H9 (cell line): ENCODE data around the gene RNF224. TPM values are rescaled to one million over a fixed set of nuclear protein-coding genes. Genes with fewer than 3 reads are reported as not detected.

Experiments
- DNase-seq: peaks from one replicate; pipeline ENCODE4 v3.0.0-alpha.2; 2017
- H2AFZ ChIP-seq: one replicate; pipeline ENCODE4 v1.6.1; 2013; ENCODE audit warnings: mild to moderate bottlenecking, low read length, control low read depth, moderate library complexity
- H2AK5ac ChIP-seq: 2 replicates; pipeline ENCODE4 v1.6.1; 2013; ENCODE audit warnings: low read length, control low read depth, mixed read lengths; ENCODE audit not compliant: insufficient read length
- H2BK120ac ChIP-seq: one replicate; pipeline ENCODE4 v1.6.1; 2013; ENCODE audit warnings: low read depth, mild to moderate bottlenecking, low read length, control low read depth, inconsistent platforms; ENCODE audit not compliant: poor library complexity, severe bottlenecking
- H2BK12ac ChIP-seq: 2 replicates; pipeline ENCODE4 v1.6.1; 2013; ENCODE audit warnings: low read length, control low read depth, mixed read lengths, low read depth; ENCODE audit not compliant: insufficient read length
- H2BK15ac ChIP-seq: 2 replicates; pipeline ENCODE4 v1.6.1; 2013; ENCODE audit warnings: low read depth, low read length, control low read depth
- H2BK20ac ChIP-seq: one replicate; pipeline ENCODE4 v1.6.1; 2013; ENCODE audit warnings: low read depth, mild to moderate bottlenecking, low read length, control low read depth, inconsistent platforms; ENCODE audit not compliant: poor library complexity, severe bottlenecking
- H2BK5ac ChIP-seq: 2 replicates; pipeline ENCODE4 v1.6.1; 2013; ENCODE audit warnings: low read length, control low read depth, mixed read lengths; ENCODE audit not compliant: insufficient read length
- H3K14ac ChIP-seq: 2 replicates; pipeline ENCODE4 v1.6.1; 2013; ENCODE audit warnings: low read length, control low read depth; ENCODE audit not compliant: insufficient read depth
- H3K18ac ChIP-seq: 2 replicates; pipeline ENCODE4 v1.6.1; 2013; ENCODE audit warnings: low read depth, mild to moderate bottlenecking, mixed read lengths, low read length, control low read depth; ENCODE audit not compliant: insufficient read length
- H3K23ac ChIP-seq: 2 replicates; pipeline ENCODE4 v1.6.1; 2013; ENCODE audit warnings: low read length, control low read depth, mixed read lengths, low read depth; ENCODE audit not compliant: insufficient read length
- H3K23me2 ChIP-seq: 2 replicates; pipeline ENCODE4 v1.6.1; 2013; ENCODE audit warnings: low read depth, mild to moderate bottlenecking, mixed read lengths, low read length, control low read depth; ENCODE audit not compliant: insufficient read length, poor library complexity, severe bottlenecking
- H3K27ac ChIP-seq: 2 replicates; pipeline ENCODE4 v1.5.1; 2013; ENCODE audit warnings: low read length, control low read depth, mixed read lengths, low read depth; ENCODE audit not compliant: insufficient read length
- H3K27me3 ChIP-seq: 2 replicates; pipeline ENCODE4 v1.6.1; 2013; ENCODE audit warnings: low read length, control low read depth, inconsistent platforms; ENCODE audit not compliant: insufficient read depth
- H3K4ac ChIP-seq: 2 replicates; pipeline ENCODE4 v1.6.1; 2013; ENCODE audit warnings: low read depth, mild to moderate bottlenecking, control low read depth, inconsistent platforms, low read length, moderate library complexity
- H3K4me1 ChIP-seq: 2 replicates; pipeline ENCODE4 v1.6.1; 2013; ENCODE audit warnings: low read length, control low read depth, inconsistent platforms; ENCODE audit not compliant: insufficient read depth
- H3K4me2 ChIP-seq: 2 replicates; pipeline ENCODE4 v1.6.1; 2013; ENCODE audit warnings: low read length, control low read depth, mixed read lengths; ENCODE audit not compliant: insufficient read length, insufficient read depth
- H3K56ac ChIP-seq: 2 replicates; pipeline ENCODE4 v1.6.1; 2013; ENCODE audit warnings: low read depth, mild to moderate bottlenecking, mixed read lengths, low read length, control low read depth; ENCODE audit not compliant: insufficient read length
- H3K79me1 ChIP-seq: 2 replicates; pipeline ENCODE4 v1.6.1; 2013; ENCODE audit warnings: low read depth, mild to moderate bottlenecking, moderate library complexity, low read length, control low read depth, inconsistent platforms; ENCODE audit not compliant: insufficient read depth, poor library complexity, severe bottlenecking
- H3K79me2 ChIP-seq: 2 replicates; pipeline ENCODE4 v1.6.1; 2013; ENCODE audit warnings: low read length, control low read depth, inconsistent platforms; ENCODE audit not compliant: insufficient read depth
- H3K9ac ChIP-seq: 2 replicates; pipeline ENCODE4 v1.6.1; 2013; ENCODE audit warnings: low read length, control low read depth, mixed read lengths; ENCODE audit not compliant: insufficient read length; ENCODE audit errors: extremely low read depth
- H3K9me3 ChIP-seq: one replicate; pipeline ENCODE4 v1.6.1; 2013; ENCODE audit warnings: low read depth, low read length, inconsistent platforms; ENCODE audit not compliant: control insufficient read depth
- H3T11ph ChIP-seq: one replicate; pipeline ENCODE4 v1.6.1; 2013; ENCODE audit warnings: mild to moderate bottlenecking, low read length, control low read depth, inconsistent platforms
- H4K20me1 ChIP-seq: one replicate; pipeline ENCODE4 v1.6.1; 2013; ENCODE audit not compliant: control insufficient read depth, insufficient read length, insufficient read depth
- H4K5ac ChIP-seq: 2 replicates; pipeline ENCODE4 v1.6.1; 2013; ENCODE audit warnings: low read depth, mild to moderate bottlenecking, mixed read lengths, low read length, control low read depth; ENCODE audit not compliant: insufficient read length
- H4K8ac ChIP-seq: replicated peaks from 2 replicates; pipeline ENCODE4 v1.6.1; 2013; ENCODE audit warnings: low read length, control low read depth, mixed read lengths, low read depth; ENCODE audit not compliant: insufficient read length
- H4K91ac ChIP-seq: 2 replicates; pipeline ENCODE4 v1.6.1; 2013; ENCODE audit warnings: low read depth, mild to moderate bottlenecking, moderate library complexity, mixed read lengths, low read length, control low read depth; ENCODE audit not compliant: insufficient read length
- H3K27ac Mint-ChIP-seq, 3 experiments: 2 replicates in 2 of 3; 3 replicates in 1 of 3; pipeline ENCODE4 v1.8.0; 2020 to 2021; ENCODE audit warnings: mixed read lengths in 3 of 3, mild to moderate bottlenecking in 1 of 3, moderate library complexity in 1 of 3
- H3K27me3 Mint-ChIP-seq: 2 replicates; pipeline ENCODE4 v1.8.0; 2021; ENCODE audit warnings: low read depth, mild to moderate bottlenecking, moderate library complexity, mixed read lengths
- H3K36me3 Mint-ChIP-seq, 3 experiments: 2 replicates in 2 of 3; 3 replicates in 1 of 3; pipeline ENCODE4 v1.8.0; 2020 to 2021; ENCODE audit warnings: low read depth in 3 of 3, mixed read lengths in 3 of 3; ENCODE audit not compliant: insufficient read depth in 1 of 3
- H3K4me1 Mint-ChIP-seq, 2 experiments: 2 replicates each; pipeline ENCODE4 v1.8.0; 2020; ENCODE audit warnings: mixed read lengths in 2 of 2
- H3K4me3 Mint-ChIP-seq, 2 experiments: 2 replicates in 1 of 2; 3 replicates in 1 of 2; pipeline ENCODE4 v1.8.0; 2020 to 2021; ENCODE audit warnings: mild to moderate bottlenecking in 2 of 2, mixed read lengths in 2 of 2, moderate library complexity in 1 of 2
- H3K9me3 Mint-ChIP-seq, 2 experiments: 2 replicates in 1 of 2; 3 replicates in 1 of 2; pipeline ENCODE4 v1.8.0; 2020; ENCODE audit warnings: mild to moderate bottlenecking in 2 of 2, mixed read lengths in 2 of 2, moderate library complexity in 1 of 2
- WGBS: extraction: QIAGEN DNeasy Blood & Tissue Kit; methylation state at CpG from one replicate; pipeline ENCODE4 v1.1.7; 2013; ENCODE audit warnings: missing lambda C conversion rate, low lambda C conversion rate, mixed read lengths; ENCODE audit not compliant: insufficient read length; ENCODE audit errors: extremely low coverage; 5-methylcytosine and 5-hydroxymethylcytosine counted together
- total RNA-seq: library from RNA; stranded (reverse); gene quantifications from 2 replicates; pipeline ENCODE4 v1.2.1, GENCODE V29; 2021
- TF ChIP-seq, protein P1 (sequence below): fragments of 200-600 bp; sonication (generic); conservative IDR thresholded peaks from 3 replicates; pipeline ENCODE4 v1.8.0; 2021; ENCODE audit warnings: antibody characterized with exemption, mild to moderate bottlenecking

The RNF224 gene
- total RNA-seq, 1 experiment from 2014 or later, result 0.15 TPM

DNA sequence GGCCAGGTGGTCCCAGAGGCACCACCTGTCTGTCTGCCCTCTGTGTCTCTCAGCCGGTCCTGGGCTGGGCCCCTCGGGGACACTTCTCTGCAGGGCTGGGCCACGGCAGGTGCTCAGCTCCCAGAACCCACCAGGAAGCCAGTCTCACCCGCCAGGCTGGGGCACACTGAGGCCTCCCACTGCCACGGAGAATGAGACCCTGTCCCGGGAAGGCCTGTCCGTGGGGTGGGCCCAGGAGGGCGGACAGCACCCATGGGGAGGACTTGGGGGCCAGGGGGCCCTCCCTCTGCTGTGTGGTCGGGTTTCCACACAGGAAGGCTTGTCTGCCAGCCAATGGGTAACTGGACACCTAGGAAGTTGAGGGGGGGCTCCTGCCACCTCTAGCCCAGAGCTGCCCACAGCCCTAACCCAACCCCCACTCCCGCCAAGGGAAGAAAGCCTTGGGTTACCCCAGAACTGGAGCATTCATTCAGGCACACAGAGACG lies 9.7 kb downstream of the RNF224 start:
- no peak overlapping the region for H4K8ac ChIP-seq
- H3K56ac ChIP-seq, result no peak overlapping the region
- H3K23me2 ChIP-seq, result peaks cover 5% of the 10 kb centered on the region
- H2AFZ ChIP-seq, result no peak overlapping the region
- DNase-seq, result no peak
- H3K27me3 ChIP-seq, result no peaks in the 10 kb centered on the region
- no peak overlapping the region for H3K4me3 Mint-ChIP-seq
- H3K9ac ChIP-seq, result no peak overlapping the region
- H3K14ac ChIP-seq, result no peak overlapping the region
- H2BK5ac ChIP-seq, result no peak overlapping the region
- H3K27ac ChIP-seq, result no peak overlapping the region
- WGBS, result no CpG with 5 or more reads among the region's 11 CpGs
- no peak overlapping the region for H4K5ac ChIP-seq
- H3K4me2 ChIP-seq, result no peak overlapping the region
- H3K4me1 Mint-ChIP-seq, result peaks cover 12 to 20% of the 10 kb centered on the region in 2 experiments
- no peak overlapping the region for H2BK12ac ChIP-seq
- no peak overlapping the region for H3K4ac ChIP-seq
- H3K36me3 Mint-ChIP-seq, result peaks cover 5 to 7% (median 6%) of the 10 kb centered on the region in 3 experiments; a peak in 6 of 7 replicates
- H3K4me1 ChIP-seq, result peaks cover 3% of the 10 kb centered on the region; the same call in 1 of the 2 replicates
- H3K27ac Mint-ChIP-seq, result no peak overlapping the region
- H3K9me3 ChIP-seq, result no peaks in the 10 kb centered on the region
- no peak overlapping the region for H3T11ph ChIP-seq
- H4K20me1 ChIP-seq, result no peaks in the 10 kb centered on the region
- no peak overlapping the region for H4K91ac ChIP-seq
- no peak overlapping the region for H2BK120ac ChIP-seq
- no peaks in the 10 kb centered on the region; a peak in 1 of 5 replicates for H3K9me3 Mint-ChIP-seq
- H2BK20ac ChIP-seq, result no peak overlapping the region
- H3K27me3 Mint-ChIP-seq, result peaks cover 7% of the 10 kb centered on the region
- H3K79me1 ChIP-seq, result no peaks in the 10 kb centered on the region
- H3K79me2 ChIP-seq, result no peaks in the 10 kb centered on the region
- H2BK15ac ChIP-seq, result no peak overlapping the region
- no peak overlapping the region for H3K23ac ChIP-seq
- H2AK5ac ChIP-seq, result no peak overlapping the region
- TF ChIP-seq, protein P1, sequence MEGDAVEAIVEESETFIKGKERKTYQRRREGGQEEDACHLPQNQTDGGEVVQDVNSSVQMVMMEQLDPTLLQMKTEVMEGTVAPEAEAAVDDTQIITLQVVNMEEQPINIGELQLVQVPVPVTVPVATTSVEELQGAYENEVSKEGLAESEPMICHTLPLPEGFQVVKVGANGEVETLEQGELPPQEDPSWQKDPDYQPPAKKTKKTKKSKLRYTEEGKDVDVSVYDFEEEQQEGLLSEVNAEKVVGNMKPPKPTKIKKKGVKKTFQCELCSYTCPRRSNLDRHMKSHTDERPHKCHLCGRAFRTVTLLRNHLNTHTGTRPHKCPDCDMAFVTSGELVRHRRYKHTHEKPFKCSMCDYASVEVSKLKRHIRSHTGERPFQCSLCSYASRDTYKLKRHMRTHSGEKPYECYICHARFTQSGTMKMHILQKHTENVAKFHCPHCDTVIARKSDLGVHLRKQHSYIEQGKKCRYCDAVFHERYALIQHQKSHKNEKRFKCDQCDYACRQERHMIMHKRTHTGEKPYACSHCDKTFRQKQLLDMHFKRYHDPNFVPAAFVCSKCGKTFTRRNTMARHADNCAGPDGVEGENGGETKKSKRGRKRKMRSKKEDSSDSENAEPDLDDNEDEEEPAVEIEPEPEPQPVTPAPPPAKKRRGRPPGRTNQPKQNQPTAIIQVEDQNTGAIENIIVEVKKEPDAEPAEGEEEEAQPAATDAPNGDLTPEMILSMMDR, result no peak
- no peak overlapping the region for H3K18ac ChIP-seq
